Measurements from ENCODE around the gene ADRM1. TPM values are rescaled to one million over a fixed set of nuclear protein-coding genes. Genes with fewer than 3 reads are reported as not detected.

Gene ADRM1
- total RNA-seq, 2 experiments from 2014 or later: 110 to 115 TPM

DNA sequence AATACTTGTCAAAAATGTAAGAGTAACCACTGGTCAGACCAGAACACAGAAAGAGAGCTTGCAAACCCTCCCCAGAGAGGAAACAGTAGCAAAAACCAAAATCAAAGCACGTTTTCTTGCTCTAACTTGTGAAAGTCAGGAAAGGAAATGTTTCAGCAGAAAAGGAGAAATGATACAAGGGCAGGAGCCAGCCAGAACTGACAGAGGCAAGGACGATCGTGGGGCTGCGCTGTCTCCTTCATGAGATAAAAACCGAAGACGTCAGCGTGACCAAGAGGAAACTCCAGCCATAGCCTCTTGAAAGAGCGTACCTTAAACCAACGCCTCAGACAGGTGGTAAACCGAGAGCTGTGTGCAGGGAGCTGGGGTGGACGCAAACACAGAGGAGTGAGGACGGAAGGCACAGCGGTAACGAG is 36.9 kb downstream of the ADRM1 start:
- Mint-ChIP-seq H3K4me3 (no peak overlapping the region), H3K27ac (no peak overlapping the region), H3K27me3 (peaks cover 2% of the 10 kb centered on the region), H3K9me3 (no peaks in the 10 kb centered on the region), H3K4me1 (ENCODE audit: low read depth) (no peaks in the 10 kb centered on the region), H3K36me3 (ENCODE audit: low read depth) (no peaks in the 10 kb centered on the region)
- DNase-seq: no peak
- TF ChIP-seq, protein P1, sequence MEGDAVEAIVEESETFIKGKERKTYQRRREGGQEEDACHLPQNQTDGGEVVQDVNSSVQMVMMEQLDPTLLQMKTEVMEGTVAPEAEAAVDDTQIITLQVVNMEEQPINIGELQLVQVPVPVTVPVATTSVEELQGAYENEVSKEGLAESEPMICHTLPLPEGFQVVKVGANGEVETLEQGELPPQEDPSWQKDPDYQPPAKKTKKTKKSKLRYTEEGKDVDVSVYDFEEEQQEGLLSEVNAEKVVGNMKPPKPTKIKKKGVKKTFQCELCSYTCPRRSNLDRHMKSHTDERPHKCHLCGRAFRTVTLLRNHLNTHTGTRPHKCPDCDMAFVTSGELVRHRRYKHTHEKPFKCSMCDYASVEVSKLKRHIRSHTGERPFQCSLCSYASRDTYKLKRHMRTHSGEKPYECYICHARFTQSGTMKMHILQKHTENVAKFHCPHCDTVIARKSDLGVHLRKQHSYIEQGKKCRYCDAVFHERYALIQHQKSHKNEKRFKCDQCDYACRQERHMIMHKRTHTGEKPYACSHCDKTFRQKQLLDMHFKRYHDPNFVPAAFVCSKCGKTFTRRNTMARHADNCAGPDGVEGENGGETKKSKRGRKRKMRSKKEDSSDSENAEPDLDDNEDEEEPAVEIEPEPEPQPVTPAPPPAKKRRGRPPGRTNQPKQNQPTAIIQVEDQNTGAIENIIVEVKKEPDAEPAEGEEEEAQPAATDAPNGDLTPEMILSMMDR (IDR thresholded peaks at IDR 0.05): no peak
- intact Hi-C loops (cut with micrococcal nuclease): no loop called here
- ChIA-PET CTCF (no interaction called here), POLR2A (no interaction called here)
- ATAC-seq: no peak

DNA sequence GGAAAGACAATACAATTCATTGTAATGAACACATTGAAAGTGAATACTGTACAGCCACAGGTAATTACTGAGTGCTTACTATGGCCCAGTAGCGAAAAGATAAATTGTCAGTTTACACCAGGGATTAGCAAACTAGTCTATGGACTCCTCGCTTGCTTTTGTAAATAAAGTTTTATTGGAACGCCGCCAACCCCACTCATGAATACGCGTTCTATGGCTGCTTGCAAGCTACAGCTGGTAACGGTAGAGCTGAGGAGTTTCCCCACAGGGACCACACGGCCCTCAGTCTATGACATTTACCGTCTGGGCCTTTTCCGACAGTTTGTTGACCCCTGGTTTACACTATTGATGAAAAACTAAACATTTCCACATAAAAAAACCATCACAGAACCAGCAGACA is 40.1 kb downstream of the ADRM1 start:
- TF ChIP-seq, protein P1 (IDR thresholded peaks at IDR 0.05): no peak
- ATAC-seq (no peak), DNase-seq (no peak)
- Mint-ChIP-seq H3K4me3 (no peak overlapping the region), H3K27ac (no peak overlapping the region), H3K9me3 (peaks cover under 1% of the 10 kb centered on the region), H3K36me3 (ENCODE audit: low read depth) (no peaks in the 10 kb centered on the region), H3K27me3 (peaks cover 2% of the 10 kb centered on the region), H3K4me1 (ENCODE audit: low read depth) (no peaks in the 10 kb centered on the region)
- ChIA-PET CTCF (no interaction called here), POLR2A (interaction anchor here (0.9 kb wide), 1 partner anchor 80 kb away, joined by 3 read pairs; no protein-coding TSS in a partner anchor)
- intact Hi-C loops (cut with micrococcal nuclease): no loop called here

DNA sequence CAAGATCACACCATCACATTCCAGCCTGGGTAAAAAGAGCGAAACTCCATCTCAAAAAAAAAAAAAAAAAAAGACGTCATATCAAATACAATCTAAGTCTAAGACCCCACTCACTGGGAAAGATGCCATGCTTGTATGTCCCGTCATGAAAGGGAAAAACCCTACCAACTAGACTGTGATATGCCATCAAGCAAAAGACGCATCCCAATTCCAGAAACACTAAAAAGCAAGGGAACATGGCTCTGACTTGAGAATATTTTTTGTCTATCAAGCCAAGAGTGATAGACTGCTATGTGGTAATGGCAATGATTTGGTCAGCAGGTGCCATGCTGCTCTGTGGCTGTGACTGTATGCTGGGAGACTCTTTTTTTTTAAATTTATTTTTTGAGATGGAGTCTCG is 41.3 kb downstream of the ADRM1 start:
- Mint-ChIP-seq H3K9me3 (peaks cover 6% of the 10 kb centered on the region), H3K27me3 (no peaks in the 10 kb centered on the region), H3K27ac (no peak overlapping the region), H3K4me1 (ENCODE audit: low read depth) (no peaks in the 10 kb centered on the region), H3K4me3 (no peak overlapping the region), H3K36me3 (ENCODE audit: low read depth) (no peaks in the 10 kb centered on the region)
- TF ChIP-seq, protein P1 (IDR thresholded peaks at IDR 0.05): no peak
- DNase-seq: no peak
- intact Hi-C loops (cut with micrococcal nuclease): no loop called here
- ChIA-PET CTCF (no interaction called here), POLR2A (no interaction called here)
- ATAC-seq: no peak

DNA sequence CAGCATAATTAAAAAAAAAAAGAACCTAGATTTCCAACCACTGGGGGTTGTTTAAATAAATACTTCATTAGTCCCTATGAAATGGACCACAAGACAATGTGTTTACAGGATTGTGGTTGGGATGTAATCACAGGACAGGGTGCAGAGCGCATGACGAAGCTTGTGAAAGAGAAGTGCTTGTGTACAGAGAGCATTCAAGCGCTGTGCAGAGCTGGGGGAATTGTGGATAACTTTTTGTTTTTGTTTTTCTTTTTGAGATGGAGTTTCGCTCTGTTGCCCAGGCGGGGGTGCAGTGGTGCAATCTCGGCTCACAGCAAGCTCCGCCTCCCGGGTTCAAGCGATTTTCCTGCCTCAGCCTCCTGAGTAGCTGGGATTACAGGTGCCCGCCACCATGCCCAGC is 42.0 kb downstream of the ADRM1 start:
- no peak overlapping the region for H3K27ac Mint-ChIP-seq
- intact Hi-C loops (cut with micrococcal nuclease): no loop called here
- POLR2A ChIA-PET: interaction anchor here (0.6 kb wide), 1 partner anchor 20 kb away, joined by 3 read pairs; no protein-coding TSS in a partner anchor
- H3K9me3 Mint-ChIP-seq: peaks cover 8% of the 10 kb centered on the region
- DNase-seq: no peak
- H3K4me3 Mint-ChIP-seq: no peak overlapping the region
- CTCF ChIA-PET: no interaction called here
- TF ChIP-seq, protein P1 (IDR thresholded peaks at IDR 0.05): no peak
- no peak for ATAC-seq
- no peaks in the 10 kb centered on the region for H3K4me1 Mint-ChIP-seq (ENCODE audit: low read depth)
- no peaks in the 10 kb centered on the region for H3K36me3 Mint-ChIP-seq (ENCODE audit: low read depth)
- no peaks in the 10 kb centered on the region for H3K27me3 Mint-ChIP-seq

DNA sequence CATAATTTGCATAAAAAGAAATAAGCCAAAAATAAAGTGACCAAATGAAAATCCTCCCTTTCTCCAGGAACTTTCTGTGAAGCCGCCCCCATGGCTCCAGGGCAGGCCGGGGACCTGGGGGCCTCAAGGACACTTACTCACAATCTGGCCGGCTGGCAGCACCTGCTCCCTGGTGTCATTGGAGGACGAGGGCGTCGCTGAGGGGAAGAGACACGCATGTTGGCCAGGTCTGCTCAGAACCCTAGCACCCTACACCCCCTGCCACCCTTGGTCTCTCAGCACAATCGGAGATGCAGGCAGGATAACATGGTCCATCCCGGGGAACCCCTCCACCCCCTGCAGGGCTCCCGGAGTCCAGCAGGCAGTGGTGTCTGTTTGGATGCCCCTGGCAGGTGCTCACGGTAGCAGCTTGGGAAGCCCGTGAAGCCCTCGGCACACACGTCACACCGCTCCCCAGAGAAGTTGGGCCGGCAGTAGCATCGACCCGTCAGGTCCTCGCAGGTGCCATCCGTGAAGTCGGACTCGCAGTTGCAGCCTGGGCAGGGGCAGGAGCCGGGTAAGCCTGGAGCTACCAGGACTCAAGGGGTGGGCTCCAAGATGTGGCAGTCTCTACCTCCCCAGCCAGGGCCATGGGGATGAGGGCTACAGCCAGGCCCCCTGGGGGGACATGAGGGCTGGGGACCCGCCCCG is 43.0 kb downstream of the ADRM1 start:
- intact Hi-C loops (cut with micrococcal nuclease): no loop called here
- DNase-seq (no peak), ATAC-seq (no peak)
- Mint-ChIP-seq H3K9me3 (peaks cover 8% of the 10 kb centered on the region), H3K27ac (no peak overlapping the region), H3K4me3 (no peak overlapping the region), H3K36me3 (ENCODE audit: low read depth) (no peaks in the 10 kb centered on the region), H3K27me3 (no peaks in the 10 kb centered on the region), H3K4me1 (ENCODE audit: low read depth) (no peaks in the 10 kb centered on the region)
- POLR2A ChIA-PET: no interaction called here
- CTCF ChIA-PET: no interaction called here
- TF ChIP-seq, protein P1 (IDR thresholded peaks at IDR 0.05): no peak
